ENCODE measurements around the gene THRSP.

DNA sequence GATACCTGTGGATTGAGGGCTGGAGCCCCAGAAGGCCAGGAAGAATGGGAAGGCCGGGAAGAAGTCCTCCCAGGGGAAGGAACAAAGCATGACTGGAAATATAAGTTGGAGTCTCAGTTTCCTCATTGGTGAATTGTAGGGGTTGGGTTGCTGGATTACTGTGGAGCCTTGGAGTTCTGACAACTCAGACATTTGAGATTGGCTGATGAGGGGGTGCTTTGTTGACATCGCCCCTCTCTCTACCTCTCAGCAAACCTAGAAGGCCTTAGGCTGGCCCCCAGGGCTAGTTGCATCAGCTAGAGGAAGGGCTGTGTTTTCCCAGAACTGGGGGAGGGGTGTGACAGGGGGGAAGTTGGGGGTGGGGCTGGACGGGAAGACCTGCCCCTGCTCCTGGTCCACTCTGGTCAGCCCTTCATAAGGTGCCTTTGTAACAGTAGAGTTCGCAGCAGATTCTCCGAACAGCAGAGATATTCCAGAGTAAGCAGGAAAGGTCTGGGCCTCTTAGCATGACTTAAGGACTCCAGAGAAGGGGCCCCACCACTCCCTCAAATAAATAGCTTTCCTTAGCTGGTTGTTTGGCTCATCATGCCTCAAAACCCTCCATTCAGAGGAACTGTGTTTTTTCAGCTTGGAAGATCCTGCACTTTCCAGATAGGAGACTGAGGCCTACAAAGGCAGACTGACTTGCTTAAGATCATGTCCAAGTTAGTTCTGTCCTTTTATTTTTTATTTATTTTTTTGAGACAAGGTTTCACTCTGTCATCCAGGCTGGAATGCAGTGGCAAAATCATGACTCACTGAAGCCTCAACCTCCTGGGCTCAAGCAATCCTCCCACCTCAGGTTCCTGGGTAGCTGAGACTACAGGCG, 12.5 kb upstream of the THRSP start:
- no peak for TF ChIP-seq GABPA (IDR thresholded peaks at IDR 0.05 in 1 of 2, conservative IDR thresholded peaks at IDR 0.05 in 1 of 2)
- TF ChIP-seq MAX (IDR thresholded peaks at IDR 0.05), result no peak
- TF ChIP-seq CTCF (IDR thresholded peaks at IDR 0.05; ENCODE audit: low read depth, low read length, missing input control), result no peak
- TF ChIP-seq TAF1 (conservative IDR thresholded peaks at IDR 0.05), result no peak
